GM12878 (cell line): Measurements from ENCODE around the gene LMBRD1. TPM values are rescaled to one million over a fixed set of nuclear protein-coding genes. Genes with fewer than 3 reads are reported as not detected.

Source experiments
- ATAC-seq: fragments of 200-7000 bp; cut with Tn5 transposase; 3 replicates; pipeline ENCODE4 v1.9.1; 2020; ENCODE audit warnings: mild to moderate bottlenecking, moderate library complexity
- BruUV-seq: library from RNA; stranded (reverse); fragments of 400-500 nt; replicated peaks from 2 replicates; lab custom pipeline; 2021; lab: Mats Ljungman, UMichigan
- CTCF ChIA-PET: fragments of 300-600 bp; sonication (Branson Sonifier 250); formaldehyde crosslinking; extraction: SDS; loops from one replicate; lab custom pipeline; 2021; ENCODE audit warnings: inconsistent platforms; lab: Yijun Ruan, JAX
- POLR2A ChIA-PET: fragments of 350-600 bp; formaldehyde crosslinking; extraction: SDS; loops from one replicate; lab custom pipeline; 2021; ENCODE audit warnings: inconsistent platforms; lab: Charles Lee
- RAD21 ChIA-PET: fragments of 300-600 bp; sonication (Branson Sonifier 250); formaldehyde crosslinking; loops from one replicate; lab custom pipeline; 2023; ENCODE audit warnings: antibody characterized with exemption; ENCODE audit not compliant: unreplicated experiment; lab: Charles Lee
- SMC1A ChIA-PET: fragments of 300-600 bp; sonication (Branson Sonifier 250); formaldehyde crosslinking; loops from one replicate; lab custom pipeline; 2023; ENCODE audit not compliant: unreplicated experiment, uncharacterized antibody; lab: Charles Lee
- DNase-seq: peaks from one replicate; pipeline ENCODE4 v3.0.0-alpha.2; 2011; ENCODE audit warnings: low read depth, low spot score
- FAIRE-seq: peaks from 3 replicates; lab custom pipeline; 2011; peaks lifted over from hg19 to GRCh38; lab: Jason Lieb, UNC
- H2AFZ ChIP-seq: 2 replicates; pipeline ENCODE4 v1.6.0; 2011; ENCODE audit warnings: low read depth, low read length, control low read depth; ENCODE audit not compliant: control insufficient read depth
- H3K27ac ChIP-seq: 2 replicates; pipeline ENCODE4 v1.5.1; 2011; ENCODE audit warnings: control low read depth; ENCODE audit not compliant: control insufficient read depth, insufficient read depth
- H3K27me3 ChIP-seq, 2 experiments: replicated peaks in 1 of 2; 2 replicates each; pipeline versions ENCODE4 v1.6.0 to v1.6.1; 2011; ENCODE audit warnings: low read length in 1 of 2; ENCODE audit not compliant: control insufficient read depth in 2 of 2, insufficient read depth in 2 of 2
- H3K36me3 ChIP-seq, 2 experiments: 2 replicates each; pipeline ENCODE4 v1.5.1; 2011; ENCODE audit warnings: low read length in 1 of 2; ENCODE audit not compliant: control insufficient read depth in 2 of 2, insufficient read depth in 2 of 2
- H3K4me1 ChIP-seq: 2 replicates; pipeline ENCODE4 v1.6.1; 2011; ENCODE audit warnings: mild to moderate bottlenecking, low read length, moderate library complexity, mixed read lengths; ENCODE audit not compliant: control insufficient read depth, insufficient read depth
- H3K4me2 ChIP-seq: 2 replicates; pipeline ENCODE4 v1.6.0; 2011; ENCODE audit warnings: control low read depth; ENCODE audit not compliant: control insufficient read depth, insufficient read depth
- H3K4me3 ChIP-seq: fragments of 200-600 bp; sonication (generic); 2 replicates; pipeline ENCODE4 v1.5.1; 2016
- H3K79me2 ChIP-seq: 2 replicates; pipeline ENCODE4 v1.6.0; 2011; ENCODE audit warnings: low read length; ENCODE audit not compliant: control insufficient read depth, insufficient read depth
- H3K9ac ChIP-seq: 2 replicates; pipeline ENCODE4 v1.8.0; 2011; ENCODE audit warnings: low read length, control low read depth, mixed read lengths; ENCODE audit not compliant: control insufficient read depth, insufficient read depth
- H3K9me3 ChIP-seq: replicated peaks from 3 replicates; pipeline ENCODE4 v1.5.1; 2011; ENCODE audit warnings: mild to moderate bottlenecking, low read length; ENCODE audit not compliant: control insufficient read depth, insufficient read depth
- H4K20me1 ChIP-seq: 2 replicates; pipeline ENCODE4 v1.6.0; 2011; ENCODE audit not compliant: control insufficient read depth, insufficient read depth
- ATF3 ChIP-seq: IDR thresholded peaks from 2 replicates; pipeline ENCODE4 v1.6.1; 2011; ENCODE audit warnings: low read depth, mild to moderate bottlenecking, low read length, moderate library complexity, borderline replicate concordance; ENCODE audit errors: extremely low read depth
- CEBPZ ChIP-seq: fragments of 150-350 bp; IDR thresholded peaks from 2 replicates; pipeline ENCODE4 v1.6.1; 2016; ENCODE audit warnings: low read depth, low read length
- FOXM1 ChIP-seq: IDR thresholded peaks from 2 replicates; pipeline ENCODE4 v1.6.1; 2012; ENCODE audit warnings: low read depth, mild to moderate bottlenecking, inconsistent platforms, low read length, moderate library complexity
- HCFC1 ChIP-seq: fragments of 150-350 bp; IDR thresholded peaks from 2 replicates; pipeline ENCODE4 v1.6.1; 2014; ENCODE audit warnings: low read length
- MEF2A ChIP-seq: IDR thresholded peaks from 2 replicates; pipeline ENCODE4 v1.6.1; 2011; ENCODE audit warnings: low read depth, mild to moderate bottlenecking, low read length, moderate library complexity; ENCODE audit not compliant: insufficient read depth
- MLLT1 ChIP-seq: fragments of 450-650 bp; IDR thresholded peaks from 2 replicates; pipeline ENCODE4 v1.6.1; 2016; ENCODE audit warnings: mild to moderate bottlenecking
- MYC ChIP-seq: IDR thresholded peaks from 2 replicates; pipeline ENCODE4 v1.6.1; 2011; ENCODE audit warnings: mild to moderate bottlenecking, low read length, moderate library complexity, inconsistent platforms; ENCODE audit not compliant: insufficient read depth, insufficient replicate concordance, insufficient read length, severe bottlenecking
- POLR2AphosphoS2 ChIP-seq: IDR thresholded peaks from 2 replicates; pipeline ENCODE4 v1.6.1; 2011; ENCODE audit warnings: low read depth, mild to moderate bottlenecking, low read length, improper control_type of control experiment, moderate library complexity
- TAF1 ChIP-seq: IDR thresholded peaks from 2 replicates; pipeline ENCODE4 v1.6.1; 2011; ENCODE audit warnings: mild to moderate bottlenecking, low read depth, low read length, borderline replicate concordance
- TCF7 ChIP-seq: IDR thresholded peaks from 2 replicates; pipeline ENCODE4 v1.6.1; 2014; ENCODE audit warnings: antibody characterized with exemption, borderline replicate concordance
- WRNIP1 ChIP-seq: IDR thresholded peaks from 2 replicates; pipeline ENCODE4 v1.6.1; 2011; ENCODE audit warnings: low read depth, low read length, improper control_type of control experiment, borderline replicate concordance
- WGBS: methylation state at CpG from one replicate; pipeline ENCODE4 v1.1.6; 2016; ENCODE audit warnings: low lambda C conversion rate; ENCODE audit not compliant: insufficient replicate concordance, insufficient coverage; ENCODE audit errors: missing lambda C conversion rate; 5-methylcytosine and 5-hydroxymethylcytosine counted together
- in situ Hi-C: fragments of 300-500 bp; cut with MboI; formaldehyde crosslinking; loops from 9 replicates; pipeline ENCODE4 v1.14.3; 2018; ENCODE audit warnings: mixed read lengths
- intact Hi-C: fragments of 100-400 bp; cut with micrococcal nuclease; formaldehyde crosslinking; loops from one replicate; pipeline ENCODE4 v1.14.2; 2022; ENCODE audit not compliant: unreplicated experiment
- polyA plus RNA-seq, 11 experiments: library from polyadenylated mRNA; depleted of rRNA in 4 of 11; unstranded in 6 of 11; stranded (reverse) in 5 of 11; fragments of >200 nt; fragmentation: Nextera tagmentation in 4 of 11; fragmentation: Illumina TruSeq in 1 of 11; extraction: Ambion mirVana in 4 of 11; extraction: Trizol in 1 of 11; gene quantifications; 1 replicate in 1 of 11; 2 replicates in 10 of 11; pipeline versions ENCODE4 v1.2.1 to v1.2.3, GENCODE V29; 2011 to 2016; ENCODE audit warnings: inconsistent platforms in 2 of 11, missing spikeins in 2 of 11, low read depth in 1 of 11
- total RNA-seq, 4 experiments: library from RNA; depleted of rRNA in 3 of 4; stranded (reverse); fragments of >200 nt in 3 of 4; fragmentation: Illumina TruSeq in 1 of 4; extraction: Trizol in 1 of 4; gene quantifications; 2 replicates each; pipeline versions ENCODE4 v1.2.1 to v1.2.3, GENCODE V29; 2013 to 2021

The LMBRD1 gene
- total and polyA plus RNA-seq, 10 of the 15 experiments (the other 5 are each of a cell fraction or from before 2014, with no cell fraction given), result 20.0 to 82.1 (median 27.2) TPM

- BruUV-seq, result no TSS peak
- CTCF ChIA-PET, result no interaction called here
- 50% methylated on average over 1 of the region's 1 CpG for WGBS
These were observed 132.3 kb downstream of the LMBRD1 start for GRCh38 chr6:69664551-69664950.

More at GRCh38 chr6:69664551-69664950, 132.3 kb downstream of the LMBRD1 start:
- DNase-seq, result no peak
- ChIA-PET SMC1A (interaction anchor here (1.0 kb wide), 1 partner anchor 11 kb away, joined by 3 read pairs; no protein-coding TSS in a partner anchor), POLR2A (no interaction called here), RAD21 (no interaction called here)
- in situ Hi-C loops (no loop called here), intact Hi-C loops (no loop called here)
- no peaks in the 10 kb centered on the region for H3K36me3 ChIP-seq
- H3K79me2 ChIP-seq, result no peaks in the 10 kb centered on the region
- no peak overlapping the region for H3K4me2 ChIP-seq
- no peaks in the 10 kb centered on the region for H3K9me3 ChIP-seq
- TF ChIP-seq CEBPZ, result no peak
- TF ChIP-seq TAF1, result no peak
- no peak for TF ChIP-seq HCFC1
- TF ChIP-seq MEF2A, result no peak
- no peak for TF ChIP-seq POLR2AphosphoS2
- TF ChIP-seq WRNIP1, result no peak
- no peak for TF ChIP-seq ATF3
- no peak for TF ChIP-seq MLLT1
- TF ChIP-seq MYC, result no peak
- no peak for TF ChIP-seq TCF7
- no peak for TF ChIP-seq FOXM1
- no peak; the same call in 2 of the 3 replicates for ATAC-seq
- H3K27ac ChIP-seq, result no peak overlapping the region
- H3K4me3 ChIP-seq, result no peak overlapping the region
- no peak overlapping the region for H3K9ac ChIP-seq
- no peaks in the 10 kb centered on the region for H3K4me1 ChIP-seq
- H2AFZ ChIP-seq, result no peak overlapping the region
- H4K20me1 ChIP-seq, result no peaks in the 10 kb centered on the region
- no peak for FAIRE-seq
- H3K27me3 ChIP-seq, result no peaks in the 10 kb centered on the region
